Neural cell (in vitro differentiated cells): ENCODE measurements around the gene FCN2. TPM values are rescaled to one million over a fixed set of nuclear protein-coding genes. Genes with fewer than 3 reads are reported as not detected.

ENCODE experiments used
- H2AFZ ChIP-seq: fragments of 200-600, 300-800 bp; sonication (generic), shearing (Covaris generic); 2 replicates; pipeline ENCODE4 v1.6.0; 2014; ENCODE audit warnings: low read depth, mild to moderate bottlenecking, antibody characterized with exemption, low read length, moderate library complexity
- H3F3A ChIP-seq: fragments of 200-600 bp; shearing (Covaris generic); 2 replicates; pipeline ENCODE4 v1.6.1; 2016; ENCODE audit warnings: mild to moderate bottlenecking, moderate library complexity, mixed read lengths, antibody characterized with exemption, low read length; ENCODE audit not compliant: insufficient read depth, poor library complexity, severe bottlenecking
- H3K27ac ChIP-seq: fragments of 200-600, 300-800 bp; sonication (generic), shearing (Covaris generic); 2 replicates; pipeline ENCODE4 v1.5.1; 2014; ENCODE audit warnings: mild to moderate bottlenecking, low read length, moderate library complexity
- H3K27me3 ChIP-seq: fragments of 300-800, 200-600 bp; sonication (generic), shearing (Covaris generic); 2 replicates; pipeline ENCODE4 v1.6.0; 2014; ENCODE audit warnings: mild to moderate bottlenecking, low read depth, low read length, moderate library complexity; ENCODE audit not compliant: insufficient read depth
- H3K36me3 ChIP-seq: fragments of 300-800, 200-600 bp; sonication (generic), shearing (Covaris generic); 2 replicates; pipeline ENCODE4 v1.5.1; 2014; ENCODE audit warnings: mild to moderate bottlenecking, antibody characterized with exemption, low read length, moderate library complexity; ENCODE audit not compliant: insufficient read depth
- H3K4me2 ChIP-seq: fragments of 300-800, 200-600 bp; sonication (generic), shearing (Covaris generic); 2 replicates; pipeline ENCODE4 v1.6.0; 2014; ENCODE audit warnings: mild to moderate bottlenecking, low read length
- H3K4me3 ChIP-seq: fragments of 300-800, 200-600 bp; sonication (generic), shearing (Covaris generic); 2 replicates; pipeline ENCODE4 v1.5.1; 2014; ENCODE audit warnings: mild to moderate bottlenecking, low read length, moderate library complexity
- H3K79me2 ChIP-seq: fragments of 200-600 bp; shearing (Covaris generic); replicated peaks from 2 replicates; pipeline ENCODE4 v1.6.0; 2014; ENCODE audit warnings: mild to moderate bottlenecking, low read length, moderate library complexity; ENCODE audit not compliant: insufficient read depth
- H3K9ac ChIP-seq: fragments of 300-800, 200-600 bp; sonication (generic), shearing (Covaris generic); 2 replicates; pipeline ENCODE4 v1.6.1; 2016; ENCODE audit warnings: mild to moderate bottlenecking, low read length, mixed read lengths
- H3K9me2 ChIP-seq: fragments of 200-600 bp; shearing (Covaris generic); 2 replicates; pipeline ENCODE4 v1.6.1; 2016; ENCODE audit warnings: mild to moderate bottlenecking, low read length, mixed read lengths; ENCODE audit not compliant: insufficient read depth
- H3K9me3 ChIP-seq: fragments of 200-600, 300-800 bp; sonication (generic), shearing (Covaris generic); 2 replicates; pipeline ENCODE4 v1.6.1; 2016; ENCODE audit warnings: mild to moderate bottlenecking, mixed run types, low read length, moderate library complexity, mixed read lengths
- H4K20me1 ChIP-seq: fragments of 200-600 bp; shearing (Covaris generic); 2 replicates; pipeline ENCODE4 v1.6.1; 2016; ENCODE audit warnings: mild to moderate bottlenecking, mixed run types; ENCODE audit not compliant: insufficient read depth
- EP300 ChIP-seq: fragments of 450-650 bp; conservative IDR thresholded peaks from 2 replicates; pipeline ENCODE4 v1.6.1; 2014; ENCODE audit warnings: antibody characterized with exemption, mild to moderate bottlenecking, moderate library complexity; ENCODE audit not compliant: poor library complexity, severe bottlenecking
- EZH2 ChIP-seq: fragments of 200-600, 300-800 bp; shearing (Covaris generic), sonication (generic); IDR thresholded peaks from 2 replicates; pipeline ENCODE4 v1.6.1; 2014; ENCODE audit warnings: antibody characterized with exemption, low read length, borderline replicate concordance, mild to moderate bottlenecking; ENCODE audit not compliant: insufficient read depth, poor library complexity, severe bottlenecking
- MXI1 ChIP-seq: fragments of 450-650 bp; conservative IDR thresholded peaks from 2 replicates; pipeline ENCODE4 v1.6.1; 2014; ENCODE audit warnings: antibody characterized with exemption, mild to moderate bottlenecking; ENCODE audit not compliant: poor library complexity, severe bottlenecking
- POLR2AphosphoS5 ChIP-seq: IDR thresholded peaks from 2 replicates; pipeline ENCODE4 v1.6.1; 2012
- RAD21 ChIP-seq: fragments of 450-650 bp; conservative IDR thresholded peaks from 2 replicates; pipeline ENCODE4 v1.6.1; 2014; ENCODE audit warnings: antibody characterized with exemption, mild to moderate bottlenecking, moderate library complexity
- REST ChIP-seq: IDR thresholded peaks from 2 replicates; pipeline ENCODE4 v1.6.1; 2012; ENCODE audit warnings: borderline replicate concordance
- SMC3 ChIP-seq: fragments of 450-650 bp; conservative IDR thresholded peaks from 2 replicates; pipeline ENCODE4 v1.6.1; 2014; ENCODE audit warnings: antibody characterized with exemption, mild to moderate bottlenecking, moderate library complexity; ENCODE audit not compliant: poor library complexity
- TAF1 ChIP-seq: IDR thresholded peaks from 2 replicates; pipeline ENCODE4 v1.6.1; 2012; ENCODE audit warnings: low read depth
- polyA plus RNA-seq: library from polyadenylated mRNA; depleted of rRNA; stranded (reverse); fragments of >200 nt; gene quantifications from 2 replicates; pipeline ENCODE4 v1.2.3, GENCODE V29; 2014
- TF ChIP-seq, protein P1 (sequence below): fragments of 450-650 bp; IDR thresholded peaks from 2 replicates; pipeline ENCODE4 v1.5.1; 2014; ENCODE audit warnings: antibody characterized with exemption, mild to moderate bottlenecking, moderate library complexity; ENCODE audit not compliant: poor library complexity, severe bottlenecking

Gene FCN2
- polyA plus RNA-seq, 1 donor from 2014 or later = not detected

- H4K20me1 ChIP-seq = no peaks in the 10 kb centered on the region
- H3K27me3 ChIP-seq = no peaks in the 10 kb centered on the region
- no peak overlapping the region for H3K4me2 ChIP-seq
- H3K9me2 ChIP-seq = no peaks in the 10 kb centered on the region
- H3F3A ChIP-seq = no peaks in the 10 kb centered on the region
- H3K4me3 ChIP-seq = no peak overlapping the region
- H3K27ac ChIP-seq = no peak overlapping the region
- no peak for TF ChIP-seq MXI1
- TF ChIP-seq EZH2 = no peak
- TF ChIP-seq TAF1 = no peak
- TF ChIP-seq, protein P1, sequence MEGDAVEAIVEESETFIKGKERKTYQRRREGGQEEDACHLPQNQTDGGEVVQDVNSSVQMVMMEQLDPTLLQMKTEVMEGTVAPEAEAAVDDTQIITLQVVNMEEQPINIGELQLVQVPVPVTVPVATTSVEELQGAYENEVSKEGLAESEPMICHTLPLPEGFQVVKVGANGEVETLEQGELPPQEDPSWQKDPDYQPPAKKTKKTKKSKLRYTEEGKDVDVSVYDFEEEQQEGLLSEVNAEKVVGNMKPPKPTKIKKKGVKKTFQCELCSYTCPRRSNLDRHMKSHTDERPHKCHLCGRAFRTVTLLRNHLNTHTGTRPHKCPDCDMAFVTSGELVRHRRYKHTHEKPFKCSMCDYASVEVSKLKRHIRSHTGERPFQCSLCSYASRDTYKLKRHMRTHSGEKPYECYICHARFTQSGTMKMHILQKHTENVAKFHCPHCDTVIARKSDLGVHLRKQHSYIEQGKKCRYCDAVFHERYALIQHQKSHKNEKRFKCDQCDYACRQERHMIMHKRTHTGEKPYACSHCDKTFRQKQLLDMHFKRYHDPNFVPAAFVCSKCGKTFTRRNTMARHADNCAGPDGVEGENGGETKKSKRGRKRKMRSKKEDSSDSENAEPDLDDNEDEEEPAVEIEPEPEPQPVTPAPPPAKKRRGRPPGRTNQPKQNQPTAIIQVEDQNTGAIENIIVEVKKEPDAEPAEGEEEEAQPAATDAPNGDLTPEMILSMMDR = no peak
- TF ChIP-seq SMC3 = no peak
- TF ChIP-seq RAD21 = no peak
- TF ChIP-seq EP300 = no peak
- TF ChIP-seq POLR2AphosphoS5 = no peak
- no peak overlapping the region for H2AFZ ChIP-seq
- no peaks in the 10 kb centered on the region for H3K9me3 ChIP-seq
- H3K79me2 ChIP-seq = no peaks in the 10 kb centered on the region
- no peaks in the 10 kb centered on the region for H3K36me3 ChIP-seq
- no peak overlapping the region for H3K9ac ChIP-seq
These were observed 40.1 kb upstream of the FCN2 start for GRCh38 chr9:134840511-134840910.

DNA sequence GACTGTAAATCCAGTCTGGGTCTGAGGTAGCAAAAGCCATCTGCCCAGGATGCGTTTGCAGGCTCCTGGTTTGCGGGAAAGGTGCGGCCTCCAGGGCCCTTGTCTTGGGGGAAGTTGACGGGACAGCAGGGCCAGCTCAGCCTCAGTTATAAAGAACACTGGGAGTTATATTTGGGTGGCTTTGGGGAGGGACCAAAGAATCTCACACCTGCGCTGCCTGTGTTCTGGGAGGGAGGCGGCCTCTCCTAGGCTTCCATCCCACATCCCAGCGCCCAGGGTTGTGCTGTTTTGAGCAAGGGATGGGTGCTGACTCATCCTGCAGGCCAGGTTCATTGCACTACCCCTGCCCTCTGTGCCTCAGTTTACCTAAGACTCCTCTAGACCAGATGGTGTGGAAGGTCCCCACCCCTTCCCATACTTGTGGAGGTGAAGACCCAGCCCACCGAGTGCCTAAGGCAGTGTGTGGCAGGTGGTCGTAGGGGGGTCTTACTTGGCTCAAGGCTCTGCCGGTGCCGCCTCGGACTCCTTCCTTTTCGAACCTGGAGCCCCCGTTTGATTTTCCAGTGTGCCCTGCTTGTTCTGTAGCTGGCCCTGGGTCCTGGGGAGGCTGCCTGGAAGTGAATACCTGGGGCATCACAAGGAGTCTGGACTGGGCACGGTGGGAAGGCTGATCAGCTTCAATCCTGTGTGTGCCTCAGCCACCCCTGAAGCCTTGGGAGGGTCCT lies 39.3 kb upstream of the FCN2 start:
- no peak for TF ChIP-seq POLR2AphosphoS5
- TF ChIP-seq, protein P1 = no peak
- no peak for TF ChIP-seq EZH2
- TF ChIP-seq TAF1 = no peak
- TF ChIP-seq EP300 = no peak
- TF ChIP-seq RAD21 = no peak
- no peak for TF ChIP-seq SMC3
- TF ChIP-seq MXI1 = no peak
- TF ChIP-seq REST = no peak
- Histone ChIP-seq H3K4me3 (no peak overlapping the region), H3K9me2 (no peaks in the 10 kb centered on the region), H3K4me2 (no peak overlapping the region), H2AFZ (no peak overlapping the region), H3K9ac (no peak overlapping the region), H3F3A (no peaks in the 10 kb centered on the region), H3K79me2 (no peaks in the 10 kb centered on the region), H3K27me3 (no peaks in the 10 kb centered on the region), H4K20me1 (no peaks in the 10 kb centered on the region), H3K36me3 (no peaks in the 10 kb centered on the region), H3K9me3 (no peaks in the 10 kb centered on the region), H3K27ac (no peak overlapping the region)
